Measurements from ENCODE around the gene CHST15. TPM values are rescaled to one million over a fixed set of nuclear protein-coding genes. Genes with fewer than 3 reads are reported as not detected.

Gene CHST15
- total and polyA plus RNA-seq, 2 experiments from 2014 or later, result 0.06 to 0.11 TPM

GRCh38 chr10:124050021-124051015 is 43.1 kb downstream of the CHST15 start:
- DNase-seq, result no peak
- Histone ChIP-seq H3K36me3 (ENCODE audit: low read depth) (no peaks in the 10 kb centered on the region), H3K9me3 (ENCODE audit: low read depth) (no peaks in the 10 kb centered on the region), H3K9ac (no peak overlapping the region), H3K4me2 (ENCODE audit: unreplicated experiment) (no peak overlapping the region), H2AFZ (no peak overlapping the region), H3K27me3 (replicated peaks; ENCODE audit: insufficient read depth) (peaks cover 26% of the 10 kb centered on the region), H3K27ac (no peak overlapping the region), H4K20me1 (ENCODE audit: insufficient read depth) (no peaks in the 10 kb centered on the region), H3K4me1 (ENCODE audit: insufficient read depth) (no peaks in the 10 kb centered on the region), H3K9me2 (ENCODE audit: insufficient read depth) (no peaks in the 10 kb centered on the region), H3K79me2 (ENCODE audit: insufficient read depth) (no peaks in the 10 kb centered on the region), H3K4me3 (no peak overlapping the region), H3F3A (ENCODE audit: insufficient read depth) (no peaks in the 10 kb centered on the region)
- in situ Hi-C loops (cut with MboI), result no loop called here
- TF ChIP-seq EZH2phosphoT487 (IDR thresholded peaks at IDR 0.05; ENCODE audit: insufficient read depth, low read depth), result no peak
- no peak for TF ChIP-seq EZH2 (IDR thresholded peaks at IDR 0.05; ENCODE audit: insufficient read depth, poor library complexity, severe bottlenecking)
- 60 to 66% methylated on average over 16 to 17 of the region's 17 CpGs for WGBS, 2 experiments (ENCODE audit: low coverage in 1 of 2, low lambda C conversion rate in 2 of 2, missing lambda C conversion rate in 2 of 2)

GRCh38 chr10:124049484-124049883 is 43.9 kb downstream of the CHST15 start:
- Histone ChIP-seq H3K9me2 (ENCODE audit: insufficient read depth) (no peaks in the 10 kb centered on the region), H3F3A (ENCODE audit: insufficient read depth) (no peaks in the 10 kb centered on the region), H3K27ac (no peak overlapping the region), H3K9me3 (ENCODE audit: low read depth) (no peaks in the 10 kb centered on the region), H3K79me2 (ENCODE audit: insufficient read depth) (no peaks in the 10 kb centered on the region), H3K9ac (no peak overlapping the region), H4K20me1 (ENCODE audit: insufficient read depth) (no peaks in the 10 kb centered on the region), H3K36me3 (ENCODE audit: low read depth) (no peaks in the 10 kb centered on the region), H3K4me2 (ENCODE audit: unreplicated experiment) (no peak overlapping the region), H3K4me3 (no peak overlapping the region), H3K27me3 (replicated peaks; ENCODE audit: insufficient read depth) (peaks cover 28% of the 10 kb centered on the region), H3K4me1 (ENCODE audit: insufficient read depth) (no peaks in the 10 kb centered on the region), H2AFZ (no peak overlapping the region)
- peak; percentile 24 for DNase-seq
- TF ChIP-seq EZH2phosphoT487 (IDR thresholded peaks at IDR 0.05; ENCODE audit: insufficient read depth, low read depth) (no peak), EZH2 (IDR thresholded peaks at IDR 0.05; ENCODE audit: insufficient read depth, poor library complexity, severe bottlenecking) (no peak)
- 69 to 72% methylated on average over 5 of the region's 5 CpGs for WGBS, 2 experiments (ENCODE audit: low coverage in 1 of 2, low lambda C conversion rate in 2 of 2, missing lambda C conversion rate in 2 of 2)
- in situ Hi-C loops (cut with MboI), result no loop called here

- Histone ChIP-seq H3K27ac (no peak overlapping the region), H3F3A (ENCODE audit: insufficient read depth) (no peaks in the 10 kb centered on the region), H3K9me3 (ENCODE audit: low read depth) (no peaks in the 10 kb centered on the region), H3K36me3 (ENCODE audit: low read depth) (no peaks in the 10 kb centered on the region), H3K4me3 (no peak overlapping the region), H3K4me1 (ENCODE audit: insufficient read depth) (no peaks in the 10 kb centered on the region), H3K4me2 (ENCODE audit: unreplicated experiment) (no peak overlapping the region), H3K9me2 (ENCODE audit: insufficient read depth) (no peaks in the 10 kb centered on the region), H3K27me3 (replicated peaks; ENCODE audit: insufficient read depth) (peaks cover 28% of the 10 kb centered on the region), H4K20me1 (ENCODE audit: insufficient read depth) (no peaks in the 10 kb centered on the region), H2AFZ (no peak overlapping the region), H3K9ac (no peak overlapping the region), H3K79me2 (ENCODE audit: insufficient read depth) (no peaks in the 10 kb centered on the region)
- no peak for TF ChIP-seq EZH2 (IDR thresholded peaks at IDR 0.05; ENCODE audit: insufficient read depth, poor library complexity, severe bottlenecking)
- in situ Hi-C loops (cut with MboI), result no loop called here
- WGBS, 2 experiments (ENCODE audit: low coverage in 1 of 2, low lambda C conversion rate in 2 of 2, missing lambda C conversion rate in 2 of 2), result 32 to 38% methylated on average over 19 of the region's 19 CpGs
- DNase-seq, result no peak
These were observed 44.8 kb downstream of the CHST15 start for GRCh38 chr10:124048371-124049290.

GRCh38 chr10:124047427-124048152 is 45.8 kb downstream of the CHST15 start:
- in situ Hi-C loops (cut with MboI), result no loop called here
- no peaks in the 10 kb centered on the region for H4K20me1 ChIP-seq (ENCODE audit: insufficient read depth)

More at GRCh38 chr10:124047427-124048152, 45.8 kb downstream of the CHST15 start:
- Histone ChIP-seq H3F3A (ENCODE audit: insufficient read depth) (no peaks in the 10 kb centered on the region), H3K27me3 (replicated peaks; ENCODE audit: insufficient read depth) (peaks cover 28% of the 10 kb centered on the region), H3K27ac (no peak overlapping the region), H2AFZ (no peak overlapping the region), H3K4me1 (ENCODE audit: insufficient read depth) (no peaks in the 10 kb centered on the region), H3K4me2 (ENCODE audit: unreplicated experiment) (no peak overlapping the region), H3K4me3 (no peak overlapping the region), H3K36me3 (ENCODE audit: low read depth) (no peaks in the 10 kb centered on the region), H3K9me3 (ENCODE audit: low read depth) (no peaks in the 10 kb centered on the region), H3K79me2 (ENCODE audit: insufficient read depth) (no peaks in the 10 kb centered on the region), H3K9me2 (ENCODE audit: insufficient read depth) (no peaks in the 10 kb centered on the region), H3K9ac (no peak overlapping the region)
- no peak for TF ChIP-seq EZH2 (IDR thresholded peaks at IDR 0.05; ENCODE audit: insufficient read depth, poor library complexity, severe bottlenecking)
- no peak for TF ChIP-seq EZH2phosphoT487 (IDR thresholded peaks at IDR 0.05; ENCODE audit: insufficient read depth, low read depth)
- 33% methylated on average over 6 of the region's 6 CpGs for WGBS, 2 experiments (ENCODE audit: low coverage in 1 of 2, low lambda C conversion rate in 2 of 2, missing lambda C conversion rate in 2 of 2)
- DNase-seq, result no peak
